ENCODE results near the gene ZP3. TPM values are rescaled to one million over a fixed set of nuclear protein-coding genes. Genes with fewer than 3 reads are reported as not detected.
"Not testable (repeated sequence)": the region's sequence is repeated elsewhere in the genome, so short reads cannot be mapped to it uniquely, and the experiment has no call there.

ZP3 gene
- under 1 TPM; 0.64 to 0.94 TPM for total RNA-seq

- DNase-seq: peak; percentile 46
Observed at GRCh38 chr7:76424413-76425111, at the start of gene ZP3. ZP3 (plus strand) TSS chr7:76424950; CDS start chr7:76424965, 15 bp downstream.

GRCh38 chr7:76375251-76375650 is 49.5 kb upstream of the ZP3 start:
- peaks cover 16% of the 10 kb centered on the region for H3K27me3 Mint-ChIP-seq
- DNase-seq: no peak
- H3K36me3 Mint-ChIP-seq: no peaks in the 10 kb centered on the region
- no peaks in the 10 kb centered on the region for H3K9me3 Mint-ChIP-seq (ENCODE audit: low read depth)
- no peak overlapping the region for H3K4me3 Mint-ChIP-seq
- H3K4me1 Mint-ChIP-seq: peaks cover 8% of the 10 kb centered on the region
- no peak for ATAC-seq
- no peak overlapping the region for H3K27ac Mint-ChIP-seq
- CTCF ChIA-PET: no interaction called here

More at GRCh38 chr7:76424413-76425111, at the start of gene ZP3:
- CTCF ChIA-PET: no interaction called here
- Mint-ChIP-seq H3K27ac (no peak within 1 kb of the TSS), H3K4me3 (no peak within 1 kb of the TSS), H3K9me3 (ENCODE audit: low read depth) (no peaks in the 10 kb centered on the region), H3K4me1 (peaks cover 15% of the 10 kb centered on the region), H3K27me3 (peaks cover 13% of the 10 kb centered on the region), H3K36me3 (no peaks in the 10 kb centered on the region)
- ATAC-seq: peak; percentile 61

- H3K4me1 Mint-ChIP-seq: peaks cover 8% of the 10 kb centered on the region
- CTCF ChIA-PET: interaction anchor here (1.0 kb wide), 1 partner anchor 13 kb away, joined by 3 read pairs; no protein-coding TSS in a partner anchor
- H3K9me3 Mint-ChIP-seq (ENCODE audit: low read depth): no peaks in the 10 kb centered on the region
- H3K4me3 Mint-ChIP-seq: no peak overlapping the region
- DNase-seq: no peak
- no peaks in the 10 kb centered on the region for H3K36me3 Mint-ChIP-seq
- H3K27ac Mint-ChIP-seq: no peak overlapping the region
- peaks cover 6% of the 10 kb centered on the region for H3K27me3 Mint-ChIP-seq
- ATAC-seq: no peak
Observed at GRCh38 chr7:76377186-76377918, 47.4 kb upstream of the ZP3 start.

GRCh38 chr7:76380623-76380966 is 44.2 kb upstream of the ZP3 start:
- Mint-ChIP-seq H3K4me1 (peaks cover 8% of the 10 kb centered on the region), H3K4me3 (peak overlapping the region; percentile 68), H3K27ac (peak overlapping the region; percentile 62), H3K27me3 (no peaks in the 10 kb centered on the region), H3K9me3 (ENCODE audit: low read depth) (no peaks in the 10 kb centered on the region), H3K36me3 (no peaks in the 10 kb centered on the region)
- DNase-seq (no peak), ATAC-seq (no peak)
- CTCF ChIA-PET: interaction anchor here (0.9 kb wide), 1 partner anchor 9 kb away, joined by 4 read pairs; no protein-coding TSS in a partner anchor

- Mint-ChIP-seq H3K4me3 (no peak overlapping the region), H3K4me1 (peaks cover 8% of the 10 kb centered on the region), H3K36me3 (no peaks in the 10 kb centered on the region), H3K9me3 (ENCODE audit: low read depth) (no peaks in the 10 kb centered on the region), H3K27ac (no peak overlapping the region), H3K27me3 (no peaks in the 10 kb centered on the region)
- no peak for DNase-seq
- no peak for ATAC-seq
- CTCF ChIA-PET: no interaction called here
Observed at GRCh38 chr7:76381814-76382213, 42.9 kb upstream of the ZP3 start.

DNA sequence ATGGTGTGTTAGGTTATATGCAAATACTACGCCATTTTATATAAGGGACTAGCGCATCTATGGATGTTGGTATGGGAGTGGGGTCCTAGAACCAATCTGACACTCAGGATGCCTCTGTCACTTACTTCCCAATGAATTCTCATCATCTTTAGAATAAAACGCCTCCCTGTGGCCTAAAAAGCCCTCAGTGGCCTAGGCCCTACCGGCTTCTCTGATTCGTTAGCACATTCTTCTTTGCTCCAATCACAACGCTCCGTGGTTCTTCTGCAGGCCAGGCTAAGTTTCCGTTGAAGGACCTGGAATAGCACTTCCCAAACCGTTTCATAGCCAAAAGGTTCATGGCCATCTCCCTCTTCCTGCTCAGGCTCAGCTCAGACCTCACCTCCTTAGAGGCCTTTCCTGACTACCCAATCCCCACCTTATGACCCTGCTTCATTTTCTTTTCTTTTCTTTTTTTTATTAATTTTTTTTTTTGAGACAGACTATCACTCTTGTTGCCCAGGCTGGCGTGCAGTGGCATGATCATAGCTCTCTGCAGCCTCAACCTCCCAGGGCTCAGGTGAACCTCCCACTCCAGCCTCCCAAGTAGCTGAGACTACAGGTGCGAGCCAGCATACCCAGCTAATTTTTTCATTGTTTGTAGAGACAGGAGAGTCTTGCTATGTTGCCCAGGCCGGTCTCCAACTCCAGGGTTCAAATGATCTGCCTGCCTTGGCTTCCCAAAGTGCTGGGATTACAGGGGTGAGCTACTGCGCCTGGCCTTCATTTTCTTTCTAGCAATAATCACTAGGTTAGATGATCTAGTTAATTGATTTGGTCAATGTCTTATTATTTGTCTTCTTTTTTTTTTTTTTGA is 41.4 kb upstream of the ZP3 start:
- Mint-ChIP-seq H3K27ac (no peak overlapping the region), H3K4me1 (peaks cover 7% of the 10 kb centered on the region), H3K4me3 (no peak overlapping the region), H3K27me3 (no peaks in the 10 kb centered on the region), H3K9me3 (ENCODE audit: low read depth) (no peaks in the 10 kb centered on the region), H3K36me3 (no peaks in the 10 kb centered on the region)
- CTCF ChIA-PET: interaction anchor here (1.3 kb wide), 1 partner anchor 23 kb away, joined by 4 read pairs; no protein-coding TSS in a partner anchor
- DNase-seq: no peak
- no peak for ATAC-seq

DNA sequence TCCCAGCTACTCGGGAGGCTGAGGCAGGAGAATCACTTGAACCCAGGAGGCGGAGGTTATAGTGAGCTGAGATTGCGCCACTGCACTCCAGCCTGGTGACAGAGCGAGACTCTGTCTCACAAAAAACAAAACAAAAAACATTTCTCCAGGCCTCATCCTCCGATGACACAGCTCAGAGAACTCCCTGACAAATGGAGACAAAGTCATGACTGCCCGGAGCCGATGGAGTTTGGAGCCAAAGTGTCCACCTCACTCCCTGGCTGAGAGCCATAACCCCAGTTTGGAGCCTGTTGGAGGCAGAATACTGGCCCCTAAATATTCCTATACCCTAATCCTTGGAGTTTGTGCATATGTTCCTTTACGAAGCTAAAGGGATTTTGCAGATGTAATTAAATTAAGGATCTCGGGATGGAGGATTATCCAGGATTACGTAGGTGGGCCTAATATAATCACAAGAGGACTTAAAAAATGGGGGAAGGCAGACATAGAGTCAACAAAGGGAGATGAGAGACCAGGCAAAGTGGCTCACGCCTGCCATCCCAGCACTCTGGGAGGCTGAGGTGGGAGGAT is 38.0 kb upstream of the ZP3 start:
- H3K36me3 Mint-ChIP-seq: no peaks in the 10 kb centered on the region
- H3K27me3 Mint-ChIP-seq: no peaks in the 10 kb centered on the region
- ATAC-seq: no peak
- no peak for DNase-seq
- no peaks in the 10 kb centered on the region for H3K9me3 Mint-ChIP-seq (ENCODE audit: low read depth)
- peaks cover 7% of the 10 kb centered on the region for H3K4me1 Mint-ChIP-seq
- H3K27ac Mint-ChIP-seq: no peak overlapping the region
- CTCF ChIA-PET: no interaction called here
- H3K4me3 Mint-ChIP-seq: no peak overlapping the region

DNA sequence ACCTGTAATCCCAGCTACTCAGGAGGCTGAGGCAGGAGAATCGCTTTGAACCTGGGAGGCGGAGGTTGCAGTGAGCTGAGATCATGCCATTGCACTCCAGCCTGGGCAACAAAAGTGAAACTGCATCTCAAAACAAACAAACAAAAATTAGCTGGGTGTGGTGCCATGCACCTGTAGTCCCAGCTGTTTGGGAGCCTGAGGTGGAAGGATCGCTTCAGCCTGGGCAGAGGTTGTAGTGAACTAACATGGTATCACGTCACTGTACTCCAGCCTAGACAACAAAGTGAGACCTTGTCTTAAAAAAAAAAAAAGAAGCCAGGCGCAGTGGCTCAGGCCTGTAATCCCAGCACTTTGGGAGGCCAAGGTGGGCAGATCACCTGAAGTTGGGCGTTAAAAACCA is 37.0 kb upstream of the ZP3 start:
- H3K9me3 Mint-ChIP-seq (ENCODE audit: low read depth); H3K27ac Mint-ChIP-seq; H3K4me3 Mint-ChIP-seq; H3K27me3 Mint-ChIP-seq; CTCF ChIA-PET; H3K36me3 Mint-ChIP-seq; DNase-seq; ATAC-seq: not testable (repeated sequence)
- peaks cover 15% of the 10 kb centered on the region for H3K4me1 Mint-ChIP-seq

- Mint-ChIP-seq H3K36me3 (no peaks in the 10 kb centered on the region), H3K9me3 (ENCODE audit: low read depth) (no peaks in the 10 kb centered on the region), H3K4me1 (peaks cover 21% of the 10 kb centered on the region), H3K4me3 (no peak overlapping the region), H3K27ac (no peak overlapping the region), H3K27me3 (no peaks in the 10 kb centered on the region)
- ATAC-seq (no peak), DNase-seq (no peak)
- CTCF ChIA-PET: interaction anchor here (1.3 to 2.6 kb wide), 2 partner anchors 9 to 30 kb away, joined by 4 to 7 read pairs; partner anchors contain the start of gene YWHAG
Observed at GRCh38 chr7:76390092-76390491, 34.7 kb upstream of the ZP3 start.

- CTCF ChIA-PET: interaction anchor here (1.0 to 1.3 kb wide), 4 partner anchors 11 to 78 kb away, joined by 3 to 6 read pairs (median 4); no protein-coding TSS in a partner anchor
- Mint-ChIP-seq H3K27me3 (no peaks in the 10 kb centered on the region), H3K4me1 (peaks cover 31% of the 10 kb centered on the region), H3K36me3 (no peaks in the 10 kb centered on the region), H3K27ac (peak overlapping the region; percentile 98), H3K4me3 (peak overlapping the region; percentile 77), H3K9me3 (ENCODE audit: low read depth) (no peaks in the 10 kb centered on the region)
- DNase-seq (no peak), ATAC-seq (peak; percentile 1)
Observed at GRCh38 chr7:76392531-76393115, 32.1 kb upstream of the ZP3 start.

DNA sequence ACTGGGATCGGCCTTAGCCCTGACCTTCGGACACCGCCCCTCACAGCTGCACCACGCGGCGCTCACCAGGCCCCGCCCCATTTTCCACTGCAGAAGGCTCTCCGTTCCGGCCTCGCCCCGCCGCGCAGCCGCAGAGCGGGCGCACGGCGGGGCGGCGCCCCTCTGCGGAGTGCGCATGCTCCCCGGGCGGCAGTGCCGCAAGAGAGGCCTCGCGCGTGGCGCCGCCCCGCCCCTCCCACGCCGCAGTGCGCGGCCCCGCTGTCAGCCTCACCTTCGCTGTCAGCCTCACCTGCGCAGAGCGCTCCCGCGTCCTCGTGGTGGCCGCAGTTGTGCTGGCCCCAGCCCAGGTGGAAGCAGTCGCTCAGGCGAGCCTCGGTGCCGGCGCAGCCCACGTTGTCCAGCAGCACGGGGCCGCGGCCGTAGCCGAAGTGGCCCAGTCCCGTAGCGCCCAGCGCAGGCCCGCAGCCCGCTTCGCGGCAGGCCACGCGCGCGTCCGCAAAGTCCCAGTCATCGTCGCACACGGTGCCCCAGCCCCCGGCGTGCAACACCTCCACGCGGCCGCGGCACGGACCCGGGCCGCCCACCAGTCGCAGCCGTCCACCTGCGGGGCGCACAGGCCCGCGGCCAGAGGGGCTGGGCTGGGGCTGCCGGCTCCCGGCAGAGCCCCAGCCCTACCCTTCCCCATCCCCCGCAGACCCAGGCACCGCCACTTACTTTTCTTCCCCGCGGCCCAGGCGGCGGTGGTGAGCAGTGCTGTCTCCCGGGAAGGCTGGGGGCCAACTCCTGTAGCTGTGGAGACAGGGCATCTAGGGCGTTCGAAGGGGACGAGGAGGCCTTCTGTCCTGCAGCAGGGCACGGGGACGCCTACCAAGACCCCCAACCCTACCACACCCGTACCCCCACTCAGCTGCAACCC is 31.4 kb upstream of the ZP3 start:
- CTCF ChIA-PET: interaction anchor here (0.8 to 1.4 kb wide), 5 partner anchors 10 to 79 kb away, joined by 3 to 4 read pairs (median 3); no protein-coding TSS in a partner anchor
- Mint-ChIP-seq H3K27ac (peak overlapping the region; percentile 98), H3K4me1 (peaks cover 35% of the 10 kb centered on the region), H3K4me3 (peak overlapping the region; percentile 77), H3K27me3 (peaks cover 3% of the 10 kb centered on the region), H3K9me3 (ENCODE audit: low read depth) (no peaks in the 10 kb centered on the region), H3K36me3 (no peaks in the 10 kb centered on the region)
- DNase-seq: peak; percentile 93
- peak; percentile 86 for ATAC-seq

DNA sequence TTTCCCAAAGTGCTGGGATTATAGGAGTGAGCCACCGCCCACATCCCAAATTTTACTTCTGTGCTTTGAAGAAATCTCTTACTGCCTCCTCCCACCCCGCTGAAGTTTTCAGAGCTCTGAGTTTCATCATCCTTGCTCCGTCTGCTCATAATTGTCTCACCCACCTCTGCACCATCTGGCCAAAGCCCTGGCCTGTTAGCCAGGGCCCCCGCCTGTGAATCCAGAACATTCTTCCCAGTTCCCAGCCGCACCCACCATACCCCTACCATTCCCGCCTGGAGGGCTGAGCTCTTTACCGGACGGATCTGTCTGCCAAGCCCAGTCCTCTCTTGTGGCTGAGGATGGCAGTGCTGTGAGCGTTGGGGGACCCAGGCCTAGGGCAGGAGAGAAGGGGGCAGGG is 29.8 kb upstream of the ZP3 start:
- Mint-ChIP-seq H3K9me3 (ENCODE audit: low read depth) (no peaks in the 10 kb centered on the region), H3K4me1 (peaks cover 28% of the 10 kb centered on the region), H3K36me3 (no peaks in the 10 kb centered on the region), H3K27ac (no peak overlapping the region), H3K27me3 (peaks cover 3% of the 10 kb centered on the region), H3K4me3 (no peak overlapping the region)
- CTCF ChIA-PET: interaction anchor here (1.4 kb wide), 1 partner anchor 35 kb away, joined by 3 read pairs; no protein-coding TSS in a partner anchor
- ATAC-seq (no peak), DNase-seq (no peak)

Measured in activated CD8-positive, alpha-beta memory T cell treated with anti-CD3 and anti-CD28 coated beads, Interleukin-2, amount 10 ng/mL, durations not matched to agents 7 days and 5 days (primary cell).